SK-N-SH (cell line): ENCODE measurements around the gene LCN15.

Experiments
- CTCF ChIP-seq: fragments of 200-600 bp; sonication (generic); IDR thresholded peaks from 2 replicates; pipeline ENCODE4 v1.6.1; 2017; ENCODE audit warnings: antibody characterized with exemption, mild to moderate bottlenecking, moderate library complexity
- EP300 ChIP-seq, 2 experiments: IDR thresholded peaks; 2 replicates each; pipeline versions ENCODE4 v1.4.0 to v1.6.1; 2012; ENCODE audit warnings: borderline replicate concordance in 1 of 2, low read depth in 1 of 2, low read length in 1 of 2
- FOXJ3 ChIP-seq: sonication (generic); formaldehyde crosslinking; IDR thresholded peaks from 2 replicates; pipeline ENCODE4 v1.5.1; 2020; ENCODE audit warnings: mild to moderate bottlenecking, missing genetic modification reagents
- MXI1 ChIP-seq: IDR thresholded peaks from 2 replicates; pipeline ENCODE4 v1.6.1; 2012; ENCODE audit warnings: mild to moderate bottlenecking, low read depth, low read length, improper control_type of control experiment
- NFIC ChIP-seq: IDR thresholded peaks from 2 replicates; pipeline ENCODE4 v1.4.0; 2012; ENCODE audit warnings: borderline replicate concordance
- POLR2AphosphoS5 ChIP-seq: IDR thresholded peaks from 2 replicates; pipeline ENCODE4 v1.6.1; 2012; ENCODE audit warnings: low read depth, low read length
- REST ChIP-seq: IDR thresholded peaks from 2 replicates; pipeline ENCODE4 v1.6.1; 2012; ENCODE audit warnings: mild to moderate bottlenecking, low read depth, low read length, moderate library complexity
- RFX5 ChIP-seq: IDR thresholded peaks from 2 replicates; pipeline ENCODE4 v1.6.1; 2012; ENCODE audit warnings: mild to moderate bottlenecking, improper control_type of control experiment, low read length
- TAF1 ChIP-seq: IDR thresholded peaks from 2 replicates; pipeline ENCODE4 v1.6.1; 2012; ENCODE audit warnings: low read depth, mild to moderate bottlenecking, low read length, moderate library complexity, borderline replicate concordance
- TCF12 ChIP-seq: IDR thresholded peaks from 2 replicates; pipeline ENCODE4 v1.4.0; 2012
- USF2 ChIP-seq: fragments of 150-350 bp; IDR thresholded peaks from 2 replicates; pipeline ENCODE4 v1.6.1; 2017; ENCODE audit warnings: antibody characterized with exemption, low read length, low read depth, borderline replicate concordance
- YY1 ChIP-seq: IDR thresholded peaks from 2 replicates; pipeline ENCODE4 v1.4.0; 2012; ENCODE audit warnings: low read depth, mild to moderate bottlenecking

- TF ChIP-seq CTCF (no peak), USF2 (no peak), RFX5 (no peak), POLR2AphosphoS5 (no peak), MXI1 (no peak), FOXJ3 (CRISPR knock-in tag) (no peak), TAF1 (no peak), NFIC (no peak), YY1 (no peak), TCF12 (no peak), EP300 (IDR thresholded peaks at IDR 0.05; ENCODE audit: borderline replicate concordance in 1 of 2, low read depth in 1 of 2, low read length in 1 of 2) (no peak), REST (no peak)
These were observed 22.3 kb downstream of the LCN15 start for GRCh38 chr9:136741883-136742571.
